Measurements from ENCODE around the gene LY9.

GRCh38 chr1:160814316-160814715 lies 18.3 kb downstream of the LY9 start:
- no peak for TF ChIP-seq CTCF (IDR thresholded peaks at IDR 0.05)
- TF ChIP-seq POLR2AphosphoS5 (IDR thresholded peaks at IDR 0.05) = no peak
- no peak for TF ChIP-seq POLR2A (IDR thresholded peaks at IDR 0.05)

Measured in prostate gland (tissue), 2 donors.